Osteoblast (primary cell): ENCODE results near the gene MIA2. TPM values are rescaled to one million over a fixed set of nuclear protein-coding genes. Genes with fewer than 3 reads are reported as not detected.

Source experiments
- DNase-seq: peaks from one replicate; pipeline ENCODE4 v3.0.0; 2011; ENCODE audit warnings: low spot score, mixed read lengths; ENCODE audit not compliant: insufficient read length; ENCODE audit errors: missing footprints
- H2AFZ ChIP-seq: 2 replicates; pipeline ENCODE4 v1.6.0; 2011; ENCODE audit warnings: mild to moderate bottlenecking, low read length
- H3K27ac ChIP-seq: 2 replicates; pipeline ENCODE4 v1.5.1; 2011; ENCODE audit warnings: mild to moderate bottlenecking, low read depth, low read length, moderate library complexity
- H3K27me3 ChIP-seq: 2 replicates; pipeline ENCODE4 v1.6.0; 2012; ENCODE audit warnings: mild to moderate bottlenecking, control low read depth, inconsistent platforms, low read length, moderate library complexity; ENCODE audit not compliant: insufficient read depth
- H3K36me3 ChIP-seq: 2 replicates; pipeline ENCODE4 v1.5.1; 2011; ENCODE audit warnings: mild to moderate bottlenecking, low read length, control low read depth, moderate library complexity; ENCODE audit not compliant: insufficient read depth
- H3K4me1 ChIP-seq: 2 replicates; pipeline ENCODE4 v1.5.1; 2011; ENCODE audit warnings: mild to moderate bottlenecking, low read length, control low read depth, moderate library complexity; ENCODE audit not compliant: insufficient read depth
- H3K4me2 ChIP-seq: 2 replicates; pipeline ENCODE4 v1.6.0; 2011; ENCODE audit warnings: mild to moderate bottlenecking, low read length; ENCODE audit not compliant: insufficient read depth
- H3K4me3 ChIP-seq: fragments of 200-600 bp; sonication (generic); 3 replicates; pipeline ENCODE4 v1.5.1; 2012; ENCODE audit warnings: mild to moderate bottlenecking, low read length, inconsistent platforms; ENCODE audit not compliant: insufficient read depth
- H3K79me2 ChIP-seq: 2 replicates; pipeline ENCODE4 v1.6.0; 2012; ENCODE audit warnings: mild to moderate bottlenecking, low read length, control low read depth, inconsistent platforms; ENCODE audit not compliant: insufficient read depth
- H3K9me3 ChIP-seq: 2 replicates; pipeline ENCODE4 v1.5.1; 2011; ENCODE audit warnings: low read depth, low read length, control low read depth
- H4K20me1 ChIP-seq: 2 replicates; pipeline ENCODE4 v1.6.0; 2012; ENCODE audit warnings: mild to moderate bottlenecking, low read length, control low read depth; ENCODE audit not compliant: insufficient read depth
- total RNA-seq: library from RNA; depleted of rRNA; stranded (reverse); fragments of >200 nt; gene quantifications from 2 replicates; pipeline ENCODE4 v1.2.3, GENCODE V29; 2012
- TF ChIP-seq, protein P1 (sequence below): IDR thresholded peaks from 2 replicates; pipeline ENCODE4 v1.5.1; 2011; ENCODE audit warnings: mild to moderate bottlenecking, low read depth, low read length, moderate library complexity; ENCODE audit errors: extremely low read depth

Gene MIA2
- total RNA-seq, 1 donor = 25.0 TPM

DNA sequence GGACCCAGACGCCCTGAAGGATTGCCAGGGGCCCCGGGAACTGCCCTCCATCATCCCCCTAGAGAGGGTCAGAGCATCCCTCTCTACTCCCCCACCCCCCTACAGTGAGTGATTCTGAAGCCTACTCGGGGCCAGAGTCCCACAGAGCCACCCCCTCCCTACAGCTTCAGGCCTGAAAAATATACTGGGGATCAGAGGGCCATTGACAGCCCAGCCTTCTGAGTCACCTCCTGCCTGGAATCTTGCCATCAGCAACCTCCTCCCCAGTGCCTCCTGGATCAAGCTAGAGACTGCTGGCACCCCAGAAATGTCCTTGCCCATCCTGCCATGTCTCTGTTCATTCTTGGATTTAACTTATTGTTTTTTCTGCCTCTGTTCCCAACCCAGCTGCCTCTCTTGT, 21.7 kb upstream of the MIA2 start:
- Histone ChIP-seq H3K36me3 (no peaks in the 10 kb centered on the region), H3K9me3 (no peaks in the 10 kb centered on the region), H3K4me3 (no peak overlapping the region), H3K4me2 (no peak overlapping the region), H3K4me1 (no peaks in the 10 kb centered on the region), H3K27ac (no peak overlapping the region), H4K20me1 (no peaks in the 10 kb centered on the region), H2AFZ (no peak overlapping the region), H3K27me3 (no peaks in the 10 kb centered on the region), H3K79me2 (no peaks in the 10 kb centered on the region)
- TF ChIP-seq, protein P1, sequence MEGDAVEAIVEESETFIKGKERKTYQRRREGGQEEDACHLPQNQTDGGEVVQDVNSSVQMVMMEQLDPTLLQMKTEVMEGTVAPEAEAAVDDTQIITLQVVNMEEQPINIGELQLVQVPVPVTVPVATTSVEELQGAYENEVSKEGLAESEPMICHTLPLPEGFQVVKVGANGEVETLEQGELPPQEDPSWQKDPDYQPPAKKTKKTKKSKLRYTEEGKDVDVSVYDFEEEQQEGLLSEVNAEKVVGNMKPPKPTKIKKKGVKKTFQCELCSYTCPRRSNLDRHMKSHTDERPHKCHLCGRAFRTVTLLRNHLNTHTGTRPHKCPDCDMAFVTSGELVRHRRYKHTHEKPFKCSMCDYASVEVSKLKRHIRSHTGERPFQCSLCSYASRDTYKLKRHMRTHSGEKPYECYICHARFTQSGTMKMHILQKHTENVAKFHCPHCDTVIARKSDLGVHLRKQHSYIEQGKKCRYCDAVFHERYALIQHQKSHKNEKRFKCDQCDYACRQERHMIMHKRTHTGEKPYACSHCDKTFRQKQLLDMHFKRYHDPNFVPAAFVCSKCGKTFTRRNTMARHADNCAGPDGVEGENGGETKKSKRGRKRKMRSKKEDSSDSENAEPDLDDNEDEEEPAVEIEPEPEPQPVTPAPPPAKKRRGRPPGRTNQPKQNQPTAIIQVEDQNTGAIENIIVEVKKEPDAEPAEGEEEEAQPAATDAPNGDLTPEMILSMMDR = no peak
- DNase-seq = no peak

DNA sequence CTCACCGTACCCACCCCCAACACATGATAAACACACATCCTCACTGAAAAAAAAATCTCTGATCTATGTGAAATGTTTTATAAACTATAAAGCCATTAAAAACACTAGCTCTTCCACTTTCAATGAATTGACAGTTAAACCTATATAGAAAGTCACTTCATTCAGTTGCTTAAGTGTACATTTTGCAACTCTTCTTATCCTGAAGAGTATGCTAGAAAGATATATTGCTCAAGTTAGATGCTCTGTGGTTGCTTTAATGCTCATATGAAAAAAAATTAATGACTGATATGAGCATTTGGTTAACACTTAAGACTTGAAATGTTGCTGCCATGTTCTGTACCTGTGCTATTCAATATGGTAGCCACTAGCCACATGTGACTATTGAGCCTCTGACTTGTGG, 21.0 kb upstream of the MIA2 start:
- H3K9me3 ChIP-seq = no peaks in the 10 kb centered on the region
- H3K4me2 ChIP-seq = no peak overlapping the region
- no peak overlapping the region for H3K27ac ChIP-seq
- no peaks in the 10 kb centered on the region for H3K27me3 ChIP-seq
- no peaks in the 10 kb centered on the region for H3K79me2 ChIP-seq
- no peaks in the 10 kb centered on the region for H3K4me1 ChIP-seq
- no peak overlapping the region for H3K4me3 ChIP-seq
- DNase-seq = no peak
- TF ChIP-seq, protein P1 = no peak
- H3K36me3 ChIP-seq = no peaks in the 10 kb centered on the region
- H4K20me1 ChIP-seq = no peaks in the 10 kb centered on the region
- no peak overlapping the region for H2AFZ ChIP-seq

DNA sequence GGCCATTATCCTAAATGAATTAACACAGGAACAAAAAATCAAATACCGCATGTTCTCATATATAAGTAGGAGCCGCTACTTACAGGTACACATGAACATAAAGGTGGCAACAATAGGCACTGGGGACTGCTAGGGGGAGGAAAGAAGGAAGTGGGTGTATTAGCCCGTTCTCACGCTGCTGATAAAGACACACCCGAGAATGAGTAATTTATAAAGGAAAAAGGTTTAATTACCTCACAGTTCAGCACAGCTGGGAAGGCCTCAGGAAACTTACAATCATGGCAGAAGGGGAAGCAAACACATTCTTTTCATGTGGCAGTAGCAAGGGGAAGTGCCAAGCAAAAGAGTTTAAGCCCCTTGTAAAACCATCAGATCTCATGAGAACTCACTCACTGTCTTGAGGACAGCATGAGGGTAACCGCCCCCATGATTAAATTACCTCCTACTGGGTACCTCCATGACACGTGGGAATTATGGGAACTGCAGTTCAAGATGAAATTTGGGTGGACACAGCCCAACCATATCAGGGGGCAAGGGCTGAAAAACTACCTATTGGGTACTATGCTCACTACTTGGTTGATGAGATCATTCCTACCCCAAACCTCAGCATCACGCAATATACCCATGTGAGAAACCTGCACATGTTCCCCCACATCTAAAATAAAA, 16.4 kb upstream of the MIA2 start:
- Histone ChIP-seq H3K27me3 (no peaks in the 10 kb centered on the region), H3K4me2 (no peak overlapping the region), H3K4me1 (peaks cover 9% of the 10 kb centered on the region), H3K36me3 (no peaks in the 10 kb centered on the region), H3K27ac (no peak overlapping the region), H3K9me3 (no peaks in the 10 kb centered on the region), H3K79me2 (no peaks in the 10 kb centered on the region), H3K4me3 (no peak overlapping the region), H2AFZ (no peak overlapping the region), H4K20me1 (no peaks in the 10 kb centered on the region)
- TF ChIP-seq, protein P1 = no peak
- DNase-seq = no peak

DNA sequence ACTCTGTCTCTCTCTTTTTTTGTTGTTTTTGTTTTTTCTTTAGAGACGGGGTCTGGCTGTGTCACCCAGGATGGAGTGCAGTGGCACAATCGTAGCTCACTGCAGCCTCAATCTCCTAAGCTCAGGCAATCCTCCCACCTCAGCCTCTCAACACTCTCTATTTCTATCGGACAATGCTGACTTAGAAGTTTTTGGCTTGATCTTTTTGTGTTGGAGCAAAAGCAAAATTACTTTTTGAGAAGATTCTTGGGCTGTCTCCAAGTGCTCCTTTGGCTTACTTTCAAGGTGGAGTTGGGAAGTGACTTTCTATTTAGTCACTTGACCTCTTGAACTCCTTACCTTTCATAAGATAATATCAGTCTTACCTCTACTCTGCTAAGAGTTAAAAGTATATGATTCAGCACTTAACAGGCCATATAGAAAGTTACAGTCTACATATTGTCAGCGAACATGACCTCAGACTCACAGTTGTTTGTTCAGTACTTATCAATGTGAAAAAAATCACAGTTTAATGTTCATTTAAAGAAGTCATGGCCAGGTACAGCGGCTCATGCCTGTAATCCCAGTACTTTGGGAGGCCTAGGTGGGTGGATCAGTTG, 15.4 kb upstream of the MIA2 start:
- no peak overlapping the region for H3K27ac ChIP-seq
- H3K4me1 ChIP-seq = peaks cover 9% of the 10 kb centered on the region
- TF ChIP-seq, protein P1 = no peak
- DNase-seq = no peak
- no peaks in the 10 kb centered on the region for H4K20me1 ChIP-seq
- H3K4me3 ChIP-seq = no peak overlapping the region
- H3K27me3 ChIP-seq = no peaks in the 10 kb centered on the region
- H2AFZ ChIP-seq = peak overlapping the region; percentile 54
- peak overlapping the region; percentile 27 for H3K4me2 ChIP-seq
- no peaks in the 10 kb centered on the region for H3K9me3 ChIP-seq
- no peaks in the 10 kb centered on the region for H3K36me3 ChIP-seq
- H3K79me2 ChIP-seq = no peaks in the 10 kb centered on the region
